M059J (cell line): ENCODE data around the gene CUEDC1. TPM values are rescaled to one million over a fixed set of nuclear protein-coding genes. Genes with fewer than 3 reads are reported as not detected.
"Not testable (repeated sequence)": the region's sequence is repeated elsewhere in the genome, so short reads cannot be mapped to it uniquely, and the experiment has no call there.

Experiments used
- DNase-seq: peaks from one replicate; pipeline ENCODE4 v3.0.0-alpha.2; 2012; ENCODE audit warnings: low read depth
- total RNA-seq: library from RNA; depleted of rRNA; stranded (reverse); fragments of >200 nt; shearing (Covaris generic); gene quantifications from 2 replicates; pipeline ENCODE4 v1.2.3, GENCODE V29; 2014

The CUEDC1 gene
- total RNA-seq, 1 experiment from 2014 or later: 16.2 TPM

DNA sequence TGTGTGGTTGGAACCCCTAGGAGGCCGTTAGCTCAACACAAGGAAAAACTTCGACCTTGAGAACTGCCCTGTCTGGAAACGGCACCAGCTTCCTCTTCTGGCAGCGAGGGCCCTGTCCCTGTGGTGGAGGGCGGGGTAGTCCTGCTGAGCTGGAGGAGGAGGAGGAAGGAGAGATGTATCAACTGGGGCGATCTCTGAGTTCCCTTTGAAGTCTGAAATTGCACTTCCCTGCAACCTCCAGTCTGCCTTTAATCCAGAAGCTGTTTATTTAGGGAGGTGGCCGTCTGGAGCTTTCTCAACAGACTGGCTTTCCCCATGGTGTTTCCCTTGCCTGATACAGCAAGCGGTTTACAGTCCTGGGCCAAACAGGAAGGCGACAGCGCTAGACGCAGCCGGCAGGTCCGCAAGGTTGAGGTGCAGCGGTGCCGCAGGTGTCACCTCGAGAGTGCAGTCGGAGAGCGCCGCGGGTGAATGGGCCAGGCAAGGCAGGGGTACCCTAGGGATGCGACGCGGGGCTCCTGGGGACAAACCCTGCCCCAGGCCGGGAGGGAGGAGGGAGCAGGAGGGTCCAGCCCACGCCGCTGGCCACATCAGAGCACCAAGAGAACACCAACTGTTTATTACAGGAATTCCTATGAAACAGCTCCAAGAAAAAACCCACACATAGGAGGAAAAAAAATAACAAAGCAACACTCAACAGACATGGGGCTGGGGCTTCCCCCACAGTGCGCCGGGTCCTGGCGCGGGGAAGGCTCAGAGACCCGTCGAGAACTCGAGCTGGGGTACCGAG lies 94.0 kb downstream of the CUEDC1 start:
- peak; percentile 77 for DNase-seq

DNA sequence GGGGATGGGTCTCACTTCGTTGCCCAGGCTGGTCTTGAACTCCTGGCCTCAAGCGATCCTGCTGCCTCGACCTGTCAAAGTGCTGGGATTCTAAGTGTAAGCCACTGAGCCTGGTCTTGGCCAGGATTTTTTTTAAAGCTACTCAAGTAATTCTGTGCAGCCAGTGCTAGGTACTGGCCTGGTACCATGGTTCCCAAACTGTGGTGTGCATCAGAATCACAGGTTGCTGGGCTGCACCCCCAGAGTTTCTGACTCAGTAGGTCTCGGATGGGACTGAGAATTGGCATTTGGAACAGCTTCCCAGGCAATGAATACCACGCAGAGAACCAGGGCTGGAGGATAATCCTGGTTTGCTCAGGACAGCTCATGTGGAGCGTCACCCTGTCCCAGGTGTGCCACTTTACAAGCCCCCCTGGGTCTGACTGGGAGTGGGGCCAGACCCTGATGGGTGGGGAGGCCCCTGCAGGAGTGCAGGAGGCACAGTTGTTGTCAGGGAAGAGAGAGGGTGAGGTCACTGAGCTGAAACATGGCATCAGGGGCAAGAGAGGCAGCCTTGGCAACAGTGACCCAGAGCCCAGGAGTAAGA lies 94.7 kb downstream of the CUEDC1 start:
- no peak for DNase-seq

DNA sequence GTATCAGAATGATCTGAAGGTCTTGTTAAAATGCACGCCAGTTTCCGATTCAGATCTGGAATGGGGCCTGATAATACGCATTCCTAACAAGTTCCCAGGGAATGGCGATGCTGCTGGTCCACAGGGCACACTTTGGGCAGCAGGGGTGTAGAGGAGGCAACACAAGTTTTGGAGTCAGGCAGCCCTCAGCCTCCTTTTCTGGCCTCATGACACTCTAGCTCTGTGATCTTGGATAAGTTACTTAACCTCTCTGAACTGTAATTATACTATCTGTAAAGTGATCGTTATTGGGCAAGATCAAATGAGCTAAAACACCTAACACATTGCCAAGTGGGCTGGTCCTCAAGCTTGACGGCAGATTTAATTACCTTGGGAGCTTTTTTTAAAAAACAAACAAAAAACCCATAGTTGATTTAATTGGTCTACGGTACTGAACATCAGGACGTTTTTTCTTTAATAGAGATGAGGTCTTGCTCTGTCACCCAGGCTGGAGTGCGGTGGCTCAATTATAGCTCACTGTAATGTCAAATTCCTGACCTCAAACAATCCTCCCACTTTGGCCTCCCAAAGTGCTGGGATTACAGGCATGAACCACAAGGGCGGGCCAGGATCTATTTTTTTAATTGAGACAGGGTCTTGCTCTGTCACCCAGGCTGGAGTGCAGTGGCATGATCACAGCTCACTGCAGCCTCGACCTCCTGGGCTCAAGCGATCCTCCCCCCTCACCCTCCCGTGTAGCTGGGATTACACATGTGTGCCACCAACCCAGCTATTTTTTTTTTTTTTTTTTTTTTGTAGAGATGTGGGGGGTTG lies 95.4 kb downstream of the CUEDC1 start:
- DNase-seq: no peak

- DNase-seq: no peak
Measured at GRCh38 chr17:57858838-57859237, 96.4 kb downstream of the CUEDC1 start.

DNA sequence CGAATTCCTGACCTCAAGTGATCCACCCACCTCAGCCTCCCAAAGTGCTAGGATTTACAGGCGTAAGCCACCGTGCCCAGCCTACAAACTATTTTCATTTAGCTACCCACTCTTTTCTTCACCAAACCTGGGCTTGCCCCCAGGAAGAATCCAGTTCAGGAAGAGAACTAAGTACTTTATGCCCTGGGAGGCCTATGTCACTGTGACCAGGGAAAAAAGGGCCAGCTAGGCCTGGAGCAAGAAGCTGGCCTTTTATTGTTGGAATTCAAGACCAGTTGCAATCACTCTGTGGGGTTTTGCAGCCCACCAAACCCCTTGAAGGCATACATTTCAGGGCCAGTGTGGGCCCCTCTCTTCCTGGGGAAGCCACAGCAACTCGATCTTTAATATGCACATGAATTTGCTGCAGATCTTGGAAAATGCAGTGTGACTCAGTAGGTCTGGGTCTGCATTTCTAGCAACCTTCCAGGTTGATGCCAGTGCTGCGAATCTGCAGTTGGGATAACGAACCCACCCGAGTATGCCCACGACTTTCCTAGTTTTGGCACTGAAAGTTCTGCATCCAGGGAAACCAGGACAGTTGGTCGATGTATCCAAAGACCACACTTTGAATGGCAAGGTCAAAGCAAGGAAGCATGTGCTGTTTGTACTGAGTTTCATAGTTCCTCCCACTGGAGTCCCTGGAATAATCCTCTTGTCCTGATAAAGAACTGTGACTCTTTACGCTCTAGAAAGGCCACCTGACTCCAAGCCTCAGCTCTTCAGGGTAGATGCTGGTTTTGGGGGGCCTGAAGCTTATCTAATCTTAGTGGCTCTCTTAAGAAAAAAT lies 98.2 kb downstream of the CUEDC1 start:
- no peak for DNase-seq

DNA sequence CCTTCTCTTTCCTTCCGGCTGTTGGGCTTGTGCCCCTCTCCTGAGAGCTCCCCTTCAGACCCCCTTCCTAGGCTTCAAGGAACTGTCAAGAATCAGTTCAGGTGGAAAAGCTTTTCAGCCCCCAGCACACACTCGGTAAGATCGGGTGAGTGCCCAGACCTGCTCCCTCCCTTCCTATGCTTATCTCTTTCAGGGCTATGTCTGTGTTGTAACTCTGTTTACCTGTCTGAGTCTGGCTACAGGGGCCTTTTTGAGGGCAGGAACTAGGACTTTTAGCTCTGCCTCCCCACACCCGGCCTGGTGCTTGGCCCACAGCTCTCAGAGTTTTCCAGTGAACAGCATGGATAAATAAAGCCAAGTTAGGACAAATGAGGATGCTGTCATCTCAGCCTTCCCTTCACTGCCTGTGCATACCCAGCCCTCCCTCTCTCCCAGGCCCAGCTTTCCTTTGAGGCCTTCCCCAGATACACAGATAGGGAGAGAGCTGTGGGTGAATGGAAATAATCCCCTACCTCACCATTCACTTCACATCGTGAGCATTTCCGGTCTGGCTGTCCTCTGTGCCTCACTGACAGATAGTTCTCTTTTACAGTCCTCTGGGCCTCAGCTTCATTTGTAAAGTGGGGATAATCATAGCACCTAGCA lies 99.7 kb downstream of the CUEDC1 start:
- no peak for DNase-seq

DNA sequence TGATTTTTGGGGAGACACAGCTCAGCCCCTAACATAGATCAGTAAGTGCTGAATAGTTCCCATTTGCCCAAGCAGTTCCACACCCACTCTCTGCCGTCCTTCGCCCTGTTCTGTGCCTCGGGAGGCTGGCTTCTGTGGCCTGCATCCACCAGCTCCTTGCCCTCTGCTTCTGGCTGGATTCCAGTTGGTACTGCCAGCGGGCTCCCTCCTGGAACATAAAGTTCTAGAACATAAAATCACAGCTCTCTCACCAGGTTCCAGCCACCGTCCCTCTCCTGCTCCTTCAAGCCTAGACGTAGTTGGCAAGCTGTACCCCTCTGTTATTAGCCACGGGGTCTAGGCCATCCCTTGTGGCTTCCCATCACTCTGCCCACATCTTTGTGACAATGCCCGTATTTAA lies 101.5 kb downstream of the CUEDC1 start:
- DNase-seq: no peak

- DNase-seq: no peak
Measured at GRCh38 chr17:57852955-57853328, 102.3 kb downstream of the CUEDC1 start.

DNA sequence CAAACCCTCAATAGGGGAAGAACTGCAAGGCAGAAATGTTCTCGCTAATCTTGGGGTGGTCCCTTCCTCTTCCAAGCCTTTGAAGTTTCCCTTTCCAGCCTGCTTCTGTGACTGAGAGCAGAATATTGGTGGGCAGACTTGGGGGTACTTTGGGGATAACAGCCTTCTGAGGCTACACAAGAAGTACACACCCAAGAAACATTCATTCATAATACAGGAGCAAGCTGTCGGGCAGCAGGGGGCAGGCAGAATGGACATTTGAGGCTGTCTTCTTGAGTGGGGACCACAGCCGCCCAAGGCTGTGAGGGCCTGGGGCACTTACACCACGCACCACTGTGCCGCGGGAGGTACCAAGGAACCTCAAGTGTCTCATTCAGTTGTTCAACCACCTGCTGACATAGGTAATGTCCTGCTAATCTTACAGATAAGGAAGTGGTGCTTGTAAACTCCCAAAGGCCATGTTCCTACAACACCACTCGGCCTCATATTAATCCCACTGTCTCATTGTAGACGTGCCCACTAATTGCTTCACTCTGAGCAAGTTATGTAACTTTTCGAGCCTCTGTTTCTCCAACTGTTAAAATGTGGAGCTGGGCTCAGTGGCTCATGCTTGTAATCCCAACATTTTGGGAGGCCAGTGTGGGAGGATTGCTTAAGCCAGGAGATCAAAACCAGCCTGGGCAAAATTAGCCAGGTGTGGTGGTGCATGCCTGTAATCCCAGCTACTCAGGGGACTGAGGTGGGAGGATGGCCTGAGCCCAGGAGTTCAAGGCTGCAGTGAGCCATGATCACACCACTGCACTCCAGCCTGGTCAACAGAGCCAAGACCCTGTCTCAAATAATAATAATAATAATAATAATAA lies 102.9 kb downstream of the CUEDC1 start:
- DNase-seq: no peak

GRCh38 chr17:57849874-57850754 lies 105.1 kb downstream of the CUEDC1 start, which contains the start of gene MRPS23:
TSS of gene MRPS23 (minus strand) at chr17:57850044. CDS start at chr17:57850010, 34 bp downstream.
- DNase-seq: peak; percentile 97

DNA sequence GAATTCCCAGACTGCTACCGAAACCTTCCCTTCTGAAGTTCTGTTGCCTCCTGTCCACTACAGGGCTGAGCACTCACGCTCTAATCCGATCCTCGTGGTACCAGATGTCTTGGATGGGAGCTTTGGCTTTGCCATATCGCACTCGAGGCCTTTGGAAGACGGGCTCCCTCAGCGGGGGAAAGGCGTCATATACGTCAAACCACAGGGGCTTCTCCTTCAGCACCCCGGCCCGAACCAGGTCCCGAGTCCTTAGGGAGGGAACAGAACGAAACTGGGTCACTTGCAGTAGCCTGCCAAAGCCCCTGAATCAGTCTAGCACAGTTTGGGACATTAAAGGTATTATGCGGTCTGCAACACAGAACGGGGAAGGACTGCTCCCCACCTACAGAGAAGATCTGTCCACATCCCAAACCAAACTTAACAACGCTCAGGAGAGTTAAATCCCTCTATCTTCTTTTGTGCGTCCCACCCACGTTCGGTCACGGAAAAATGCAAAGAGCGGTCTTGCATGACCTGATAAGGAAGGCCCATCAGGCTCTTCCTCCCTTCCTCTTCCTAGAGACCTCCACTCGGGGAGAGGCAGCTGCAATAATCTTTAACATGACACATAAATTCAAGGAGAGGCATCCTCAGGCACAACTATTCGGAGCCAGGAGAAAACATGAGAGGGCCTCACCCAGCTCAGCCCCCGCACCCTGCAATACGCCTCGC lies 105.9 kb downstream of the CUEDC1 start:
- no peak for DNase-seq

DNA sequence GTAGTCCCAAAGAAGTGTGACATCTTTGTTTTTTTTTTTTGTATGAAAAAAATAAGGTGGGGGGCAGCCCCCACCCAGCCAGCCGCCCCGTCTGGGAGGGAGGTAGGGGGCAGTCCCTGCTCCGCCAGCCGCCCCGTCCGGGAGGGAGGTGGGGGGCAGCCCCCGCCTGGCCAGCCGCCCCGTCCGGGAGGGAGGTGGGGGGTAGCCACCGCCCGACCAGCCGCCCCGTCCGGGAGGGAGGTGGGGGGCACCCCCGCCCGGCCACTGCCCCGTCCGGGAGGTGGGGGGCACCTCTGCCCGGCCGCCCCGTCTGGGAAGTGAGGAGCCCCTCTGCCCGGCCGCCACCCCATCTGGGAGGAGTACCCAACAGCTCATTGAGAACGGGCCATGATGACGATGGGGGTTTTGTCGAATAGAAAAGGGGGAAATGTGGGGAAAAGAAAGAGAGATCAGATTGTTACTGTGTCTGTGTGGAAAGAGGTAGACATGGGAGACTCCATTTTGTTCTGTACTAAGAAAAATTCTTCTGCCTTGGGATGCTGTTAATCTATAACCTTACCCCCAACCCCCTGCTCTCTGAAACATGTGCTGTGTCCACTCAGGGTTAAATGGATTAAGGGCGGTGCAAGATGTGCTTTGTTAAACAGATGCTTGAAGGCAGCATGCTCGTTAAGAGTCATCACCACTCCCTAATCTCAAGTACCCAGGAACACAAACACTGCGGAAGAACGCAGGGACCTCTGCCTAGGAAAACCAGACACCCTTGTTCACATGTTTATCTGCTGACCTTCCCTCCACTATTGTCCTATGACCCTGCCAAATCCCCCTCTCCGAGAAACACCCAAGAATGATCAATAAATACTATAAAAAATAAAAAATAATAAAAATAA lies 108.9 kb downstream of the CUEDC1 start:
- DNase-seq: not testable (repeated sequence)

- no peak for DNase-seq
Measured at GRCh38 chr17:57842280-57842679, 112.9 kb downstream of the CUEDC1 start.

GRCh38 chr17:57839571-57839923 lies 115.7 kb downstream of the CUEDC1 start:
- no peak for DNase-seq

DNA sequence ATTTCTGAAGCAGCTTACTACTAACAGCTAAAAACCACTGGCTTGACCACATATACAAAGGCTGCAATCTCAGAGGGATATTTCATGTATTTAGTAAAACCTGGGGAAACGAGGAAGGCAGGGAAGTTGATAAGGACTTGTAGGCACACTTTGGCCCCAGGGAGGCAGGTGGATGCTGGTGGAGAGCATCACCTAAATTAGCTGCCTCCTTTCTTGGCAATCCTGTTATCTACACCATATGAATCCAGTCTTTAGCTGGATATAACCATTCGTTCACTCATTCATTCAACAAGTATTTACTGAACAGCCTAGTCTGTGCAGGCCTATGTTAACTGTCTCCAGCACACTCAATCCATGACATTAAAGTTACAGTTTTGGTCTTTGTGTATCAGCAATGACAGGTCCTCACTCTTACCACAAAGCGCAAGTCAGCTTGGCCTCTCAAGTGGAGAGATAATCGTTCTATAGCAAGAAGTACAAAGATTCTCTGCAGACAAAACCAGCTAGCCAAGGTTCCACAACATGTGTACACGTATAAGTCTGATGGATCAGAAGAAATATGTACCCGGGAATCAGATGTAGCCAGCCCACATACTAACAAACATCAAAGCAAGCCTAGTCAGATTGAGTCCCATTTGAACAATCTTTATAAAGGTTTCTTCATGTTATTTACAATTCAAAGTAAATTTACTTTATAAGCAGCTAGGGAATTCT lies 116.2 kb downstream of the CUEDC1 start:
- no peak for DNase-seq

DNA sequence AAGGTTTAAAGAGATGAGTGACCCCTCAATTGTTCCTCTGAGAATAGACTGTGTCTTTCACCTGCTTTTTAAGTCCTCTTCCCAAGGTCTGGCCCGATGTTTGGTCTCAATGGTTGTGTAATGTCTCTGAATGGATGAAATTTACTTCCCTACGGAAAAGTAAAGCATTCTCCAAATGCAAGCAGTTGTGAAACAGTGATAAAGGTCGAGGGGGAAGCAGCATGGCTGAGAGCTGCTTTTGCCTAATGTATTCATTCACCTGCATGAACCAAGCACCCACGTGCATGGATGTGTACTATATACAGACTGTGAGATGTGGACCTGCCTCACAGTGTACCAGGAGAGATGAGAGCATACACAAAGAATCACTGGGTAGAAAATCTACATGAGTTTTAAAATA lies 116.8 kb downstream of the CUEDC1 start:
- DNase-seq: no peak

GRCh38 chr17:57835333-57835900 lies 119.8 kb downstream of the CUEDC1 start:
- no peak for DNase-seq
